Measurements from ENCODE around the gene MYO1H.
"Not testable (repeated sequence)": the region's sequence is repeated elsewhere in the genome, so short reads cannot be mapped to it uniquely, and the experiment has no call there.

MYO1H gene

DNA sequence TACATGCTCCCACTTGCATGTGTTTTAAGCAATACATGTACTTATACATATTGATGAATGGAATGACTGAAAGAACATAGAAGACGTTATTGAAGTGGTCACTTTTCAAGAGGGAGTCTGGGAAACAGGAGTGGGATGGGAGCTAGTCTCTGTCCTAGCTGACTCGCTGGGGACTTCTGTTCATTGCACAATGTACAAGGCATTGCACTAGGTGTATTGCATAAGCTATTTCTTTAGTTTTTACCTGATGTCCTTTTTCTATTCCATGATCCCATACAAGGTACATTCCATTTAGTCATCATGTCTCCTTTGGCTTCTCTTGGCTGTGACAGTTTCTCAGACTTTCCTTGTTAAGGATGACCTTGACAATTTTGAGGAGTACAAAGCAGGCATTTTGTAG, 4.0 kb upstream of the MYO1H start:
- no peak for FAIRE-seq

DNA sequence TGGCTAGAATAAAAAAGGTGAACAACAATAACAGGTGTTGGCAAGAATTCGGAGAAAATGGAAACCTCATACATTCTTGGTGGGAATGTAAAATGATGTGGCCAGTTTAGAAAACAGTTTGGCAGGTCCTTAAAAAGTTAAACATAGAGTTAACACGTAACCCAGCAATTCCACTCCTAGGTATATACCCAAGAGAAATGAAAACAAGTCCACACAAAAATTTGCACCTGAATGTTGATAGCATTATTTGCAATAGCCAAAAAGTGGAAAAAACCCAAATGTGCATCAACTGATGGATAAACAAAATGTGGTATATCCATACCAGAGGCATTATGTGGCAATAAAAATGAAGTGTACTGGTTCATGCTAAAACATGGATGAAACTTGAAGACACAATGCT, 2.3 kb upstream of the MYO1H start:
- no peak for FAIRE-seq

DNA sequence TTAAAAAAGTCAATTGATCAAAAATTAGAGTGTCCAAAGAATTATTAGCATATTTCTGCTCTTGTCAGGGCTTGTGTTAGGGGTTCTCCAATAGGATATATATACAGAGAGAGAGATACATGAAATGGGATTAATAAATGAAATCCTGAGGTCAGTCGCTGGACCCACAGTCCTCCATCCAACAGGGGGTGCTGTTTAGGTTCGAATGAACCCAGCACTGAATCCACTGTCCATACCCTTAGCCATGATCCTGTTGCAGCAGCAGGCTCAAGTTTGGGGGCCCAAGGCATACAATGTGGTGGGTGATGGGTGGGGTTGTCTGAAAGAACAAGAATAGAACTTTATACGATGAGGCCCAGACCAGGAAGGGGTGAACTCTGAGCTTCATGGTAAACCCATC, 780 bp upstream of the MYO1H start:
- FAIRE-seq: no peak

DNA sequence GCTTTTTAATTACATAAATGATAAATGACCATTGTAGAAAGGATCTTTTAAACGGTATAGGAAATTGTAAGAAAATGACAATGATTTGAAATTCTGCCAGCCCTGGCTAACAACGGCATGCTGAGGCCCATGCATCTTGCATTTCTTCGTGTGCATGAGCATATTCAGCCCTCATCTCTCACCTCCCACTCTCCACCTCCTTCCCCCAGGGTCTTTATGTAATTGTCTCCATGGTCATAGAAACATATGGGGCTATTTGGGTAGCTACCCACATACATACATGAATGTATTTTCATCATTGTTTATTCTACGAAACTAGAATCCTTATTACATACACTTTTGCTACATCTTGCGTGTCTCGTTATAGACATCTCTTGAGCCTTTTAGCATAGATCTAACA, 4.5 kb downstream of the MYO1H start:
- no peak for FAIRE-seq

DNA sequence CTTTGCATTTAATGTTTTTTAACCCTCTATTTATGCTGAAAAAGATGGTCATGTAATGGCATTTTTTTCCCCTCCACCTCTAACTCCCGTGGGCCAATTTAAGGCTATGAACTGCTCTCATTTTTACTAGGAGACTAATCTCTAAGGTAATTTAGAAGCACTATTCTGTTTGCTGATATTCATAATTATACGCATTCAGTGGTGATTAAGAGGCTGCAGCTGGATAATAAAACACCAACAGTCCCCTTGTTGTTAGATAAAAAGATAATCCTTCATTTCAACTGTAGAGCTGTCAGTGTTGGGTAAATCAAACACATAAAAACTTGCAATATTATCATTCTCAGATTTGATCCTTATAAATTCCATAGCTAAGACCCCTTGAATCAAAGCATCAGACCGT, 8.9 kb downstream of the MYO1H start:
- no peak for FAIRE-seq

DNA sequence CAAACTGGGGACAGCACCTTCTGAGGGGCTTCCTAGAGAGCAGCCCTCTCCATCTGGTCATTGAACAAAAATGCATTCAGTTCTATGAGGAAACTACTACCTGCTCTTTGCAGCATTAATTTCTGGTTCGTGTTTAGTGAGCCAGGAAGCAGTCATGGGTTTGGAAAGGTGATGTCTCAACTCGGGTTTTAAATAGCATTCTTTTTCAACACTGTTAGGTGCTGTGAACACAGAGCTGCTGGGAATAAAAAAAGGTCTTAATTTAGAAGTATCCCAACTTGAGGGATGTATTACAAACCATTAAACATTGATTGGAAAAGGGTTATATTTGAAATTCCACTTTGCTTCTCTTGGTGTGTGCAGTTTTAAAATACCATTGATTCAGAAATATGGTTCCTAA, 9.3 kb downstream of the MYO1H start:
- no peak for FAIRE-seq

DNA sequence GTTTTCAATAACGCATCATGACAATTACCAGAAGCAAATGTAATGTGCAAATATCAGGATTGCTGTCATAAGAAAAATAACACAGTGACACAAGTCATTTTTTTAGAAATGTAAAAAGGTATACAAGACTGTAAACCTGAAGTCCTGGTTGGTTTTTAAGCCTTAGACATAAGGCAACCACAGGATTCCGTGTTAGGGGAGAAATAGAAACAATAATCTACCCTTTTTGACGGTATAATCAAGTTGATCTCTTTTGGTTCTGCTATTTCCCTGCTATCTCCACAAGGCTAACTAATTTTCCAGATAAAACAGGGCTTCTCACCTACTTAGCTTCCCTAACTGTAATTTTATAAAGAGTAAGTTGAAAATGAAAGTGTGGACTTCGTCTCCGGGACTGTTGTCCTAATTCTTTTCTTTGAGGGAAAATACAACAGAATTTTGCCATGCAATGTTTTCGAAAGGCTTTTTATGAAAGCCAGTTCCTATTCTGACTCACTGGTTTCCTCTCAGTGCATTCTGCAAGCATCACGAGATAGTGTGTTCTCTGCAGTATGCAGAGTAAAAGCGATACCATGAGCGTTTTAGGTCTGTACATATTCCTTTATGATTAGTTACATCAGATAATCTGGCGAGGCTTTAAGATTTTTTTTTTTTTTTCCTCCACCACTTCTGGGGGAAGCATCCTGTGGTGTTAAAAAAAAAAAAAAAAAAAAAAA, 10.6 kb downstream of the MYO1H start:
- no peak for FAIRE-seq

DNA sequence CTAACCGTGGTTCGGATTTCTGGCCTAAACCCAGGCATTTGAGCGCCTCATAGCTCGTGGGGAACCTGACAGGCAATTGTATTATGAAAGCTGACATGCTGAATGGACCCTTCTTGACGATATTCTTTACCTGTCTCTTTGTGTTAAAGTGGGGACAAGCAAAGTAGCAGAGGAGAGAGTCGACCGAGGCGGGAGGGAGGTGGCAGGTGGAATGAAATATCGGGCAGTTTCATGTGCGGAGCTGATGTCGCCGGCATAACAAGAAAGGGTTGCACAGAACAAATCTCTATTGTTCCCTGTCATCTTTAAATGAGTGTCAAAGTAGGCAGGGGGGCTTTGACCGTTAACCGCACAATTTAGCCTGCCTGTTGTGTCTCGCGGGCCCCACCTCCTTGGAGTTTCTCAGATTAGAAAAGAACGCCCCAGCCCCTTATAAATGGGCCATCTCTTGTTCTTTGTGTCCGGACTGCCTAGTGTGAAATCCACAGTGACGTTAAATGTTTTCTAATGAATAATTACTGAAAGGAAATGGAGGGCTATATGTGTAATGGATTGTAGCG, 11.5 kb downstream of the MYO1H start:
- FAIRE-seq: no peak

DNA sequence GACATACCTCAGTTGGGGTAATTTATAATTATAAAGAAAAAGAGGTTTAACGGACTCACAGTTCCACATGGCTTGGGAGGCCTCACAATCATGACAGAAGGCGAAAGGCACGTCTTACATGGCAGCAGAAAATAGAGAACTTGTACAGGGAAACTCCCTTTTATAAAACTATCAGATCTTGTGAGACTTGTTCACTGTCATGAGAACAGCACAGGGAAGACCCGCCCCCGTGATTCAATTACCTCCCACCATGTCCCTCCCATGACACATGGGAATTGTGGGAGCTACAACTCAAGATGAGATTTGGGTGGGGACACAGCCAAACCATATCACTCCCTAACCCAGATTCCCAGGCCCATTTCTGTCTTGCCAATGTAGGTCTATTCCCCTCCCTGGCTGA, 22.1 kb downstream of the MYO1H start:
- FAIRE-seq: no peak

DNA sequence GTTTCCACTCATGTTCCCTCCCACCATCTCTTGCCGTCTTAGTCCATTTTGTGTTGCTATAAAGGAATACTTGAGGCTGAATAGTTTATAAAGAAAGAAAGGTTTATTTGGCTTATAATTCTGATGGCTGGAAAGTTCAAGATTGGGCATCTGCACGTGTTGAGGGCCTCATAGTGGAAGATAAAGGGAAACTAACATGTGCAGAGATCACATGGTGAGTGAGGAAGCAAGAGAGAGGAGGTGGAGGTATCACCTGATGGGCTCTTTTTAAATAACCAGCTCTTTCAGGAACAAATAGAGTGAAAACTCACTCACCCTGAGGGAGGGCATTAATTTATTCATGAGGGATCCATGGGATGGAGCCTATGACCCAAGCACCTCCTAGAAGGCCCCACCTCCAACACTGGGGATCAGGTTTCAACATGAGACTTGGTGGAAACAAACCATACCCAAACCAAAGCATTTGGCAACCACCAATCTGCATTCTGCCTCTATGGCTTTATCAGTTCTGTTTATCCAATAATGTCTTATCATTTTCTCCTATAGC, 29.5 kb downstream of the MYO1H start:
- FAIRE-seq: no peak

DNA sequence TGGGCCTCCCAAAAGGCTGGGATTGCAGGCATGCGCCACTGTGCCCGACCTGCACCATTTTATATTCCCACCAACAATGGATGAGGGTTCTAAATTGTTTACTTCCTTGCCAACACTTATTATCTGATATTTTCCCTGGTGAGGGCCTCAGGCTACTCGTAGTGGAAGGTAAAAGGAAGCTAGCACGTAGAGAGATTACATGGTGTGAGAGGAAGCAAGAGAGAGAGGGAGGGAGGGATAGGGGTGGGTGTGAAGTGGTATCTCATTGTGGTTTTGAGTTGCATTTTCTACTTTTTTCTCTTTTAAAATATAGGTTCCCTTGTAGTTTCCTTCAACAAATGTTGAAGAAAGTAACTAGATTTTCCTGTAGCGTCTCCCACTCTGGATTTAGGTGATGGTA, 30.9 kb downstream of the MYO1H start:
- no peak for FAIRE-seq

DNA sequence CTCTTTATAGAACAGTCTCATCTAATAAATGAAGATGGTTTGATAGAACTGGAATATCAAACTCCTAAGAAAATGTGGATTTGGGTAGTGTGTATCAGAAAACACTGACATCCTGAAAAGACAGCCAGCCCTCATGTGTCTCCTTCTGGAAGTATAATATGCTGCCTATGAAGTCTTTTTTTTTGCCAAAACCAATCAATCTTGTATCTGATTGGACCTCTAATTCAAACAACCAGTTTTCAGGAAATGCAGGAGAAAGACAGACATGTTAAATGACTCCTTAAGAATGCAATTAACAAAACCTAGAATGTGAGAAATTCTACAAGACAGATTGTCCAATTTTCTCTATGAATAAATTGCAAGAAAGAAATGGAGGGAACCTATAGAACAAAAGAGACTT, 34.3 kb downstream of the MYO1H start:
- FAIRE-seq: no peak

DNA sequence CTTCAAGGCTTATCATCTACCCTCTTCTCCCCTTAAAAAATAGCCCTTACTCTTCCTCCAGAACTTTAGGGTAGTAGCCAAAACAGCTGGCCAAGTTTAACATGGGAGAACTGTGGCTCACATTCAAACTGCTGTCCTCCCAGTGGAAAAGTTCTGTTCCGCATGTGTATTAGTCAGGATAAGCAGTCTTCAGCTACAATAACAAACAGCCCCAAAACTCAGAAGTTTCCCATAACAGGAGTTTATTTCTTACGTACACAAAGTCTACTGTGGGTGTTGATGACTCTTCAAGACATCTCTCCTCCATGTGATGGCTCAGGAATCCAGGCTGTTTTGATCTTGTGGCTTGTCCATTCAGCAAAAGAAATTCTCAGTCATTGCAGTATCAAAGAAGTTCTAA, 35.5 kb downstream of the MYO1H start:
- FAIRE-seq: no peak

DNA sequence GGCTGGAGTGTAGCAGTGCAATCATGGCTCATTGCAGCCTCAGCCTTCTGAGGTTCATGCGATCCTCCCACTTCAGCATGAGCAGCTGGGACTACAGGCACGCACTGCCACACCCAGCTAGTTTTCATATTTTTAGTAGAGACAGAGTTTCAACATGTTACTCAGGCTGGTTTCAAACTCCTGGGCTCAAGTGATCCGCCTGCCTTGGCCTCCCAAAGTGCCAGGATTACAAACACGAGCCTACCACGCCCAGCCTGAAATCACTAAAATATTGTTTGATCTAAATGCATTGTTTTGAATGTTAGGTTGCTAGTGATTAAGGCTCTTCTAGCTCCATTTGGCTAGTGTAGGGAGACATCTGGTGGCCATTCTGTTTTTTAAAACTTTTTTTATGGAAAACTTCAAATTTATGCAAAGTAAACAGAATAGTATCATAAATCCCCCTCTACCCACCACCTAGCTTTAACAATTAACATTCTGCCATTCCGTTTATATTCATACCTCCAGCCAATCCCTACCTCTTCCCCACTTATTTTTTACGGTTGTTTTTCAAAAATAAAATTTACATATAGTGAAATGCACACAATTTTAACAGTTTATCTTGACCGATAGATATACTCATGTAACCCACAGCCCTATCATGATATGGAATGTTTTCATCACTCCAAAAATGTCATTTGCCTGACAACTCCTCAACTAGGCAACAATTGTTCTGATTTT, 37.8 kb downstream of the MYO1H start:
- FAIRE-seq: peak; percentile 97

DNA sequence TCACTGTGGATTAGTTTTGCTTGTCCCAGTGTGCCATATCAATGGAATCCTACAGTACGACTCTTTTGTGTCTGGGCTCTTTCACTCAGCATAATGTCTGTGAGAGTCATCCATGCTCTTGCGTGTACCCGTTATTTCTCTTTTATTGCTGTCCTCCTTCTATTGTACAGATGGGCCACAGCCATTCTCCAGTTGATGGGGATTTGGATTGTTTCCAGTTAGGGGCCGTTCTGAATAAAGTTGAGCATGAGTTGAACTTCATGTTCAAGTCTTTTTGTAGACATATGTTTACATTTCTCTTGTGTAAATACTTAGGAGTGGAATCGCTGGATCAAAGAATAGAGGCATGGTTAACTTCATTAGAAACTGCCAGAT, 38.3 kb downstream of the MYO1H start:
- no peak for FAIRE-seq

DNA sequence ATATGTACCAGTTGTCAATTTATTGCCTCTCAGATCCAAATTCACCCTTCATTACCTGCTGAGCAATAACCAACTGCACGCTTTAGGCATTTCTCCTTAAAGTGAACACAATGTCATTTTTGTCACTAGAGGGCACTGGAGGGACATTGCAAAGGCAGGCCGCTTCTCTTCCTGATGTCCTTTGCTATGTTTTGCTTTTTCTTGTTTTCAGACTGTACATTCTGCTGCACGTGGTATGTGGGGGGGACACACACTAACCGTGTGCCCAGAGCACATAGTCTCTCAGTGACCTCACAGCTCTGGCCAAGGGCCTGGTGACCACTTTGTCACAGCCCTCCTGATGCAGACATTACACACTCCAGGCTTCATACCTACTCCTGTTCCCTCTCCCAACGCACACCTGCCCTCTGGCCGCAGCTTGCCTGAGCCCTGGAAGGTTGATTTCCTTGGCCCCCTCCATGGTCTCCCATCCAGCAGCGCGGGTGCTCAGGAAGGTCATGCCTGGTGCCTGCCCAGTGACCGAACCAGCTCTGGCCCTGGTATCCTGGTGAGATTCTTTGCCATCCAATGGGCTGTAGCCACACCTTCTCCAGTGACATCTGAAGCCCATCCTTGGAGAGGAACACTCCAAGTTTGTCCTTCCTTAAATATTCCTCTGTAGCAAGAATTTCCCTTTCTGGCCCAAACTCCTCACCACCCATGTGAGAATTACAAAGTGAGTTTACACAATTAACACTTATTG, 39.9 kb downstream of the MYO1H start:
- FAIRE-seq: no peak

DNA sequence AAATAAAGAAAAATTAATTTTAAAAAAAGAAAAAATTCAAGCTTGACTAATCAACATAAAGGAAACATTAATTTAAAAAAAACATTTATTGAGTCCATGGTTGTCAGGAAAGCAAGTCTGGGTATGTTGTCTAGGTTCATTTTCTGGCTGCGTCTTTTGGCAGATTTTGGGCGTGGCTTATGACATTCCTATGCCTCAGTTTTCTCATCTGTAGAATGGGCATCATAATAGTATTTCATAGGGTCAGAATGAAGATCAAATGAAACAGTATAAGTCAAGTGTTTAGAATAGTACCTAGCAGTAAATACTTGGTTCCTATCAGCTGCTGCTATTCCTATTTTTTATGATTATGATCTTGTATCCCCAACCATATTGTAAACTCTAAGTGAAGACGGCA, 40.5 kb downstream of the MYO1H start:
- FAIRE-seq: no peak

DNA sequence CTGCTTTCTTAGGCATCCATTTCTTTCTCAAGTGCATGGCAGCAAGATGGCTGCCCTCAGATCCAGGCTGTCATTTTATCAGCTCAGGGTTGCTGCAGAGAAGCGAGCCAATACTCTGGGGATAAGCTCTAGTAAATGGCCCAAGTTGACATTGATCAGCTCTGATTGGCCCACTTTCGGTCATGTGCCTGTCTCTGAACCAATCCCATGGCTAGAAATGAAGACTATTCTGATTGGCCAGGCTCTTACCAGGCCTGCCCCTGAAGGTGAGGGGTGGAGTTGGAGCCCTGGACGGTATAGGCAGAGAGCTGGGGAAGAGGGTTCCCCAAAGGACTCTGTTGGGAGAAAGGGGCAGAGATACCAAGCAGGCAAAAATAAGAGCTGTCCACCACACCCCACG, 41.4 kb downstream of the MYO1H start:
- FAIRE-seq: no peak

DNA sequence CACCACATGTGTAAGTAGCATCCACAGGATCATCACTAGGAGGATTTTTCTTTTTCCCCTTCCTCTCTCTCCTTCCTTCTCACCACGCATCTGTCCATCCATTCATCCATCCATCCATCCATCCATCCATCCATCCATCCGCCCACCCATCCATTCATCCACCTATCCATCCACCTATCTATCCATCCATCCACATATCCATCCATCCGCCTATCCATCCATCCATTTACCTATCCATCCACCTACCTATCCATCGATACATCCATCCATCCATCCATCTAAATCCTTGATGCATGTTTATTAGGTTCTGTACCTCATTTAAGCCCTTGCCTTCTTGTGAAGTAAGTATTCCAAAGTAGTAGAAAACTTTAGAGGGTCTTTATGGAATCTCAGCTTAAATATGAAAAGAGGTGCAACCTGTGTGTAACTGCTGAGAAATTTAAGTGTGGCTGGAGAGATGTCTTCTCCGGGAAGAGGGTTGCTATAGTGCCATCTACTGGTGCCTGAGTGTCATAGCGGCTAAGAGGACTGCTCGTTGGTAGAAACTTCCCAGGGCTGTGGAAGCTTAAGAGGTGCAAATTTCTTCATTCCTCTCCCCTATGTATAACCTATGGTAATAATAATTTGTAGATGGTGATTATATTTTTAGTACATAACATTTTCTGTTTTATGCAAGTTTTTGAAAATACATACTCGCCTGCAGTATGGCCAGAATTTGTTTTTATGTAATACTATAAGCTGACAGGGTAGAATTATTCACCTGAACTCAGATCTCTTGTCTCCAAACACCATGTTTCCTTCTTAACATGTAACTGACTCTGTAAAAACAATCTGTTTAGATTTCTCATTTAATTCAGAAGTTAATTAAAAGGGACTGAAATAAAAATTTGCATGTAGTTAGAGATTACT, 46.0 kb downstream of the MYO1H start:
- no peak for FAIRE-seq

DNA sequence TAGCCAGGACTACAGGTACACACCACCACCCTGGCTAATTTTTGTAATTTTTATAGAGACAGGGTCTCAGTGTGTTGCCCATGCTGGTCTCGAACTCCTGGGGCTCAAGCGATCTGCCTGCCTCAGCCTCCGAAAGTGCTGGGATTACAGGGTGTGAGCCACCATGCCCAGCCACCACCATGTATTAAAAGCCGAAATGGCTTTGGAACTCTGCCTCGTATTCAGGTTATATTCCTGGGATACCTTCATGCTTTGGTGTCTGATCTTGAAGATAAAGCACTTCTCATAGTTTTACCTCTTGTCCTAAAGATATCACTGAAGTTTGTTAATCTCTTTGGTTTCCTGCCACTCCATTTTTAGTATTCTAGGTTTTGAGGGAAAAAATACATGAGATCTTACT, 47.2 kb downstream of the MYO1H start:
- no peak for FAIRE-seq

DNA sequence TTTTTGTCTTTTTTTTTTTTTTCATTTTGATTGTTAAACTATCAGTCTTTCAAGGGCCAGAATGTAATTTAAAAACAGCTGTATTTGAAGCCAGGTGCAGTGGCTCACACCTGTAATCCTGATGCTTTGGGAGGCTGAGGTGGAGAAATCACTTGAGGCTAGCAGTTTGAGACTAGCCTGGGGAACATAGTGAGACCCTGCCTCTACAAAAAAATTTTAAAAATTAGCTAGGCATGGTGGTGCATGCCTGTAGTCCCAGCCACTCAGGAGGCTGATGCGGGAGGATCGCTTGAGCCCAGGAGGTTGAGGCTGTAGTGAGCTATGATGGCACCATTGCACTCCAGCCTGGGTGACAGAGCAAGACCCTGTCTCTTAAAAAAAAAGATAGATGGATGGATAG, 57.1 kb downstream of the MYO1H start:
- FAIRE-seq: not testable (repeated sequence)

DNA sequence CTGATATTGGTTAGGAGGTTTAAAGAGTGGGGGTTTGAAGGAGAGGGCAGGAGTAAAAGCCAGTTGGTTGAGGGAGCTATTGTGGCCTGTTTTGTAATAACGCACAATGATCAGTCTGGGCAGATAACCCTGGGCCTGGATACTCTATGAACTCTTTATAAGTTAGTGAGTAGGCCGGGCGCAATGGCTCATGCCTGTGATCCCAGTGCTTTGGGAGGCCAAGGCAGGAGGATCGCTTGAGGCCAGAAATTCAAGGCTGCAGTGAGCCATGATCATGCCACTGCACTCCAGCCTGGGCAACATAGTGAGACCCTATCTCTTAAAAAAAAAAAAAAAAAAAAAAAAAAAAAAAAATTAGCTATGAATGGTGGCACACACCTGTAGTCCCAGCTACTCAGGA, 58.4 kb downstream of the MYO1H start:
- not testable (repeated sequence) for FAIRE-seq
